Measurements from ENCODE around the gene NONO. TPM values are rescaled to one million over a fixed set of nuclear protein-coding genes. Genes with fewer than 3 reads are reported as not detected.
A peak's percentile ranks its signal among the peaks of the same experiment; 100 is the strongest.

Gene NONO
- total RNA-seq, 1 experiment from 2014 or later, result 514 TPM

DNA sequence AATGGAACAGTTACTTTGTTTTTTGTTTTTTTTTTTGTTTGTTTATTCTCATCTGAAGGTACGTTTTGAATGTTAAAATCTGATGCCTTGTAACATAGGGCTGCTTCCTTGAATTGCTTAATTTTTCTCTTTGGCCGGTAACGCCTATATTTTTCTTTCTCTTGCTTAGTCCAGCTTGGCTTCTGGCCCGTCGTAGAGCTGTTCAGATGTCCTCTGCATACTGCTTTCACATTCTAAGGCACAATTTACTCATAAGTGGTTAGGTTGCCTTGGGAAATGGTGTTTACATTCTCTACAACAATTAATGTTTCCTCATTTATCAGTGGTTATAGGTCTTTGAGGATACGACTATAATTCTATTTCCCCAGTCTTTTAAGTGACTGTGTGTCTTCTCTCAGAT, 7.9 kb downstream of the NONO start:
- peaks cover 47% of the 10 kb centered on the region; the same call in 1 of the 2 replicates for H3K36me3 ChIP-seq (ENCODE audit: low read depth, low read length)
- intact Hi-C loops (cut with micrococcal nuclease), result no loop called here
- no peaks in the 10 kb centered on the region for H3F3A ChIP-seq (ENCODE audit: low read length, unreplicated experiment)
- no peak for TF ChIP-seq EZH2phosphoT487 (IDR thresholded peaks at IDR 0.05; ENCODE audit: borderline replicate concordance, low read length)
- no peak overlapping the region for H3K4me3 ChIP-seq (ENCODE audit: low read length)
- no peak overlapping the region for H3K9ac ChIP-seq (ENCODE audit: low read length)
- BruUV-seq (replicated peaks), result no TSS peak
- H3K79me2 ChIP-seq (ENCODE audit: low read length), result peaks cover 56% of the 10 kb centered on the region
- H2AFZ ChIP-seq (ENCODE audit: low read length), result no peak overlapping the region
- H3K9me2 ChIP-seq (replicated peaks; ENCODE audit: low read length), result no peaks in the 10 kb centered on the region
- H3K4me2 ChIP-seq (ENCODE audit: low read length), result no peak overlapping the region
- ChIA-PET POLR2A (ENCODE audit: unreplicated experiment) (no interaction called here), CTCF (no interaction called here)
- H3K4me1 ChIP-seq (ENCODE audit: insufficient read depth, low read length), result peaks cover 15% of the 10 kb centered on the region
- no peak for ATAC-seq
- H3K9me3 ChIP-seq (ENCODE audit: low read length), result no peaks in the 10 kb centered on the region
- H3K27me3 ChIP-seq (ENCODE audit: low read length), result no peaks in the 10 kb centered on the region
- peaks cover 20% of the 10 kb centered on the region for H4K20me1 ChIP-seq (ENCODE audit: low read length)
- DNase-seq, result no peak
- no peak overlapping the region for H3K27ac ChIP-seq (ENCODE audit: low read length)

- Histone ChIP-seq H3K4me1 (ENCODE audit: insufficient read depth, low read length) (peaks cover 15% of the 10 kb centered on the region), H4K20me1 (ENCODE audit: low read length) (peaks cover 16% of the 10 kb centered on the region; the same call in 1 of the 2 replicates), H3K79me2 (ENCODE audit: low read length) (peaks cover 42% of the 10 kb centered on the region), H3K36me3 (ENCODE audit: low read depth, low read length) (peaks cover 59% of the 10 kb centered on the region), H3K9me2 (replicated peaks; ENCODE audit: low read length) (no peaks in the 10 kb centered on the region), H3K9ac (ENCODE audit: low read length) (no peak overlapping the region), H2AFZ (ENCODE audit: low read length) (no peak overlapping the region), H3F3A (ENCODE audit: low read length, unreplicated experiment) (no peaks in the 10 kb centered on the region), H3K4me2 (ENCODE audit: low read length) (no peak overlapping the region), H3K9me3 (ENCODE audit: low read length) (no peaks in the 10 kb centered on the region), H3K4me3 (ENCODE audit: low read length) (no peak overlapping the region), H3K27ac (ENCODE audit: low read length) (no peak overlapping the region), H3K27me3 (ENCODE audit: low read length) (no peaks in the 10 kb centered on the region)
- intact Hi-C loops (cut with micrococcal nuclease), result no loop called here
- POLR2A ChIA-PET (ENCODE audit: unreplicated experiment), result interaction anchor here (0.6 to 0.9 kb wide), 2 partner anchors 10 to 73 kb away, joined by 3 to 8 read pairs; partner anchors contain the start of genes NONO and TAF1
- BruUV-seq (replicated peaks), result no TSS peak
- TF ChIP-seq EZH2phosphoT487 (IDR thresholded peaks at IDR 0.05; ENCODE audit: borderline replicate concordance, low read length) (no peak), EZH2 (IDR thresholded peaks at IDR 0.05; ENCODE audit: low read length, unreplicated experiment) (no peak)
- TF ChIP-seq, protein P1, sequence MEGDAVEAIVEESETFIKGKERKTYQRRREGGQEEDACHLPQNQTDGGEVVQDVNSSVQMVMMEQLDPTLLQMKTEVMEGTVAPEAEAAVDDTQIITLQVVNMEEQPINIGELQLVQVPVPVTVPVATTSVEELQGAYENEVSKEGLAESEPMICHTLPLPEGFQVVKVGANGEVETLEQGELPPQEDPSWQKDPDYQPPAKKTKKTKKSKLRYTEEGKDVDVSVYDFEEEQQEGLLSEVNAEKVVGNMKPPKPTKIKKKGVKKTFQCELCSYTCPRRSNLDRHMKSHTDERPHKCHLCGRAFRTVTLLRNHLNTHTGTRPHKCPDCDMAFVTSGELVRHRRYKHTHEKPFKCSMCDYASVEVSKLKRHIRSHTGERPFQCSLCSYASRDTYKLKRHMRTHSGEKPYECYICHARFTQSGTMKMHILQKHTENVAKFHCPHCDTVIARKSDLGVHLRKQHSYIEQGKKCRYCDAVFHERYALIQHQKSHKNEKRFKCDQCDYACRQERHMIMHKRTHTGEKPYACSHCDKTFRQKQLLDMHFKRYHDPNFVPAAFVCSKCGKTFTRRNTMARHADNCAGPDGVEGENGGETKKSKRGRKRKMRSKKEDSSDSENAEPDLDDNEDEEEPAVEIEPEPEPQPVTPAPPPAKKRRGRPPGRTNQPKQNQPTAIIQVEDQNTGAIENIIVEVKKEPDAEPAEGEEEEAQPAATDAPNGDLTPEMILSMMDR (conservative IDR thresholded peaks at IDR 0.05; ENCODE audit: low read depth, low read length), result no peak
- ATAC-seq (peak; percentile 54; the same call in 1 of the 2 replicates), DNase-seq (peak; percentile 64)
- CTCF ChIA-PET, result interaction anchor here (0.6 kb wide), 1 partner anchor 729 kb away, joined by 3 read pairs; no protein-coding TSS in a partner anchor
Observed at GRCh38 chrX:71292669-71293365, 9.4 kb downstream of the NONO start.

DNA sequence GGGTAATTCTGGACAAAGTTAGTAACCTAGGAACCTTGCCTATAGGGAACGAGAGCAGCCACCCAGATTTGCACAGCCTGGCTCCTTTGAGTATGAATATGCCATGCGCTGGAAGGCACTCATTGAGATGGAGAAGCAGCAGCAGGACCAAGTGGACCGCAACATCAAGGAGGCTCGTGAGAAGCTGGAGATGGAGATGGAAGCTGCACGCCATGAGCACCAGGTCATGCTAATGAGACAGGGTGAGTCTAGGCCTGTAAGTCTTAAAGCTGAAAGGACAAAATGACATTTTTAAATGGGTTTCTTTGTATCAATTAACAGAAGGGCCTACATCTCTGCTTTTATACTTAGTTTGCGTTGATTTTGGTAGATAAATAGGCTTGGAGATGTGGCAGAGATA, 13.4 kb downstream of the NONO start:
- Histone ChIP-seq H3K9me2 (replicated peaks; ENCODE audit: low read length) (no peaks in the 10 kb centered on the region), H3K27ac (ENCODE audit: low read length) (no peak overlapping the region), H4K20me1 (ENCODE audit: low read length) (peaks cover 5% of the 10 kb centered on the region; the same call in 1 of the 2 replicates), H3K4me2 (ENCODE audit: low read length) (no peak overlapping the region), H3K4me1 (ENCODE audit: insufficient read depth, low read length) (peaks cover 11% of the 10 kb centered on the region), H3K9ac (ENCODE audit: low read length) (no peak overlapping the region), H3K36me3 (ENCODE audit: low read depth, low read length) (peaks cover 56% of the 10 kb centered on the region), H3K27me3 (ENCODE audit: low read length) (no peaks in the 10 kb centered on the region), H3K9me3 (ENCODE audit: low read length) (no peaks in the 10 kb centered on the region), H3K79me2 (ENCODE audit: low read length) (peaks cover 8% of the 10 kb centered on the region; the same call in 1 of the 2 replicates), H3K4me3 (ENCODE audit: low read length) (no peak overlapping the region), H2AFZ (ENCODE audit: low read length) (no peak overlapping the region), H3F3A (ENCODE audit: low read length, unreplicated experiment) (no peaks in the 10 kb centered on the region)
- POLR2A ChIA-PET (ENCODE audit: unreplicated experiment), result no interaction called here
- DNase-seq, result no peak
- intact Hi-C loops (cut with micrococcal nuclease), result no loop called here
- CTCF ChIA-PET, result no interaction called here
- TF ChIP-seq, protein P1 (conservative IDR thresholded peaks at IDR 0.05; ENCODE audit: low read depth, low read length), result no peak
- TF ChIP-seq EZH2 (IDR thresholded peaks at IDR 0.05; ENCODE audit: low read length, unreplicated experiment), result no peak
- no peak for TF ChIP-seq EZH2phosphoT487 (IDR thresholded peaks at IDR 0.05; ENCODE audit: borderline replicate concordance, low read length)
- BruUV-seq (replicated peaks), result no TSS peak
- ATAC-seq, result no peak

Data from PC-3 (cell line).